Choroid plexus epithelial cell (primary cell): Measurements from ENCODE around the gene BIRC5.
"Not testable (repeated sequence)": the region's sequence is repeated elsewhere in the genome, so short reads cannot be mapped to it uniquely, and the experiment has no call there.

Experiments
- DNase-seq: peaks from one replicate; pipeline ENCODE4 v3.0.0-alpha.2; 2010; ENCODE audit warnings: low read depth
- H3K4me3 ChIP-seq: 2 replicates; pipeline ENCODE4 v1.5.1; 2011; ENCODE audit warnings: low read depth, mild to moderate bottlenecking, control low read depth, low read length, moderate library complexity
- TF ChIP-seq, protein P1 (sequence below): conservative IDR thresholded peaks from 2 replicates; pipeline ENCODE4 v1.5.1; 2011; ENCODE audit warnings: low read depth, mild to moderate bottlenecking, control low read depth, inconsistent platforms, low read length, moderate library complexity

Gene BIRC5

DNA sequence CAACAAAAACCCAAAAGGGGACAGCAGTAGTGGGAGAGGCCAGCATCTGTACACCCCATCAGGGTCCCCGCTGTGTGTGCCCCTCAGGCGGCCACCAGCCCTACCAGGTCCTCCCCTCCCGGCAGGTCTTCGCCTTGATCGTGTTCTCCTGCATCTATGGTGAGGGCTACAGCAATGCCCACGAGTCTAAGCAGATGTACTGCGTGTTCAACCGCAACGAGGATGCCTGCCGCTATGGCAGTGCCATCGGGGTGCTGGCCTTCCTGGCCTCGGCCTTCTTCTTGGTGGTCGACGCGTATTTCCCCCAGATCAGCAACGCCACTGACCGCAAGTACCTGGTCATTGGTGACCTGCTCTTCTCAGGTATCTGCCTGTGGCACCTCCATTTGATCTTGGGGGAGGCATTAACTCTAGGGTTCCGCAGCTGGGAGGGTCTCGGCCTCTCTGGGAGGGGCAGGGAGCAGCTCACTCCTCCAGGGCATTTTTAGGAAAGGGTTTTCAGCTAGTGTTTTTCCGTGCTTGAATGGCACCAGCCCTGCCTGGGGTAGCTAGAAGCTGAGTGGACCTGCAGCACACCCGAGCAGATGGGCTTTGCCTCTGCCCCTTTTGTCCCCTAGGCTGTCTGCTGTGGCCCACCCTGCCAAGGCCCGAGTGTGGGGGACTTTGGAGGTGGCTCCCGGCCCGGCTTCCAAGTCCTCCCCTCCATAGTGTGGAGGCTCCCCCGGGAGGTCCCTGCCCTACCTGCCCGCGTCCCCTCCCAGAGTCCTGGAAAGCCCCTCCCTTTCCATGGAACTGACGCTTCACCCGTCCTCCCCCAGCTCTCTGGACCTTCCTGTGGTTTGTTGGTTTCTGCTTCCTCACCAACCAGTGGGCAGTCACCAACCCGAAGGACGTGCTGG lies 43.1 kb upstream of the BIRC5 start:
- H3K4me3 ChIP-seq = no peak overlapping the region
- DNase-seq = no peak
- TF ChIP-seq, protein P1, sequence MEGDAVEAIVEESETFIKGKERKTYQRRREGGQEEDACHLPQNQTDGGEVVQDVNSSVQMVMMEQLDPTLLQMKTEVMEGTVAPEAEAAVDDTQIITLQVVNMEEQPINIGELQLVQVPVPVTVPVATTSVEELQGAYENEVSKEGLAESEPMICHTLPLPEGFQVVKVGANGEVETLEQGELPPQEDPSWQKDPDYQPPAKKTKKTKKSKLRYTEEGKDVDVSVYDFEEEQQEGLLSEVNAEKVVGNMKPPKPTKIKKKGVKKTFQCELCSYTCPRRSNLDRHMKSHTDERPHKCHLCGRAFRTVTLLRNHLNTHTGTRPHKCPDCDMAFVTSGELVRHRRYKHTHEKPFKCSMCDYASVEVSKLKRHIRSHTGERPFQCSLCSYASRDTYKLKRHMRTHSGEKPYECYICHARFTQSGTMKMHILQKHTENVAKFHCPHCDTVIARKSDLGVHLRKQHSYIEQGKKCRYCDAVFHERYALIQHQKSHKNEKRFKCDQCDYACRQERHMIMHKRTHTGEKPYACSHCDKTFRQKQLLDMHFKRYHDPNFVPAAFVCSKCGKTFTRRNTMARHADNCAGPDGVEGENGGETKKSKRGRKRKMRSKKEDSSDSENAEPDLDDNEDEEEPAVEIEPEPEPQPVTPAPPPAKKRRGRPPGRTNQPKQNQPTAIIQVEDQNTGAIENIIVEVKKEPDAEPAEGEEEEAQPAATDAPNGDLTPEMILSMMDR = no peak

DNA sequence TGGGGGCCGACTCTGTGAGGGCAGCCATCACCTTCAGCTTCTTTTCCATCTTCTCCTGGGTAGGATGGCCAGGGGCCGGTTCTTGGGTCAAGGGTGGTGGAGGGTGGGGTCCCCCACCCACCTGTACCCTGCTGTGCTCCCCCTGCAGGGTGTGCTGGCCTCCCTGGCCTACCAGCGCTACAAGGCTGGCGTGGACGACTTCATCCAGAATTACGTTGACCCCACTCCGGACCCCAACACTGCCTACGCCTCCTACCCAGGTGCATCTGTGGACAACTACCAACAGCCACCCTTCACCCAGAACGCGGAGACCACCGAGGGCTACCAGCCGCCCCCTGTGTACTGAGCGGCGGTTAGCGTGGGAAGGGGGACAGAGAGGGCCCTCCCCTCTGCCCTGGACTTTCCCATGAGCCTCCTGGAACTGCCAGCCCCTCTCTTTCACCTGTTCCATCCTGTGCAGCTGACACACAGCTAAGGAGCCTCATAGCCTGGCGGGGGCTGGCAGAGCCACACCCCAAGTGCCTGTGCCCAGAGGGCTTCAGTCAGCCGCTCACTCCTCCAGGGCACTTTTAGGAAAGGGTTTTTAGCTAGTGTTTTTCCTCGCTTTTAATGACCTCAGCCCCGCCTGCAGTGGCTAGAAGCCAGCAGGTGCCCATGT lies 42.3 kb upstream of the BIRC5 start:
- not testable (repeated sequence) for DNase-seq, H3K4me3 ChIP-seq

DNA sequence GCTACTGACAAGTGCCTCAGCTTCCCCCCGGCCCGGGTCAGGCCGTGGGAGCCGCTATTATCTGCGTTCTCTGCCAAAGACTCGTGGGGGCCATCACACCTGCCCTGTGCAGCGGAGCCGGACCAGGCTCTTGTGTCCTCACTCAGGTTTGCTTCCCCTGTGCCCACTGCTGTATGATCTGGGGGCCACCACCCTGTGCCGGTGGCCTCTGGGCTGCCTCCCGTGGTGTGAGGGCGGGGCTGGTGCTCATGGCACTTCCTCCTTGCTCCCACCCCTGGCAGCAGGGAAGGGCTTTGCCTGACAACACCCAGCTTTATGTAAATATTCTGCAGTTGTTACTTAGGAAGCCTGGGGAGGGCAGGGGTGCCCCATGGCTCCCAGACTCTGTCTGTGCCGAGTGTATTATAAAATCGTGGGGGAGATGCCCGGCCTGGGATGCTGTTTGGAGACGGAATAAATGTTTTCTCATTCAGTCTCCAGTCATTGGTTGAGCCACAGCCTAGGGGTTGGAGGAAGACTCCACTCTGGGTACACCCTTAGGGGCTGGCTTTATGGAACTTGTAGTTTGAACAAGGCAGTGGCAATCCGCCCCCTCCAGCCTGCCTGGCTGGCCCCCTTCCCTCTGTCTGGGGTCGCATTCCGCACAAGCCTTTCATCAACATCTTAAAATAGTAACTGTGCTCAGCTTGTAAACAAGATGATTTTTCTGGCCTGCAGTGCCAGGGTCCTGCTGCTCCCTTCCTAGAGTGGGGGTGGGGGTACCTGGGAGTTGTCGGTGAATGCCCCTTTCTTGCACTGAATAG lies 41.6 kb upstream of the BIRC5 start:
- TF ChIP-seq, protein P1 = no peak
- peak; percentile 71 for DNase-seq
- H3K4me3 ChIP-seq = no peak overlapping the region

DNA sequence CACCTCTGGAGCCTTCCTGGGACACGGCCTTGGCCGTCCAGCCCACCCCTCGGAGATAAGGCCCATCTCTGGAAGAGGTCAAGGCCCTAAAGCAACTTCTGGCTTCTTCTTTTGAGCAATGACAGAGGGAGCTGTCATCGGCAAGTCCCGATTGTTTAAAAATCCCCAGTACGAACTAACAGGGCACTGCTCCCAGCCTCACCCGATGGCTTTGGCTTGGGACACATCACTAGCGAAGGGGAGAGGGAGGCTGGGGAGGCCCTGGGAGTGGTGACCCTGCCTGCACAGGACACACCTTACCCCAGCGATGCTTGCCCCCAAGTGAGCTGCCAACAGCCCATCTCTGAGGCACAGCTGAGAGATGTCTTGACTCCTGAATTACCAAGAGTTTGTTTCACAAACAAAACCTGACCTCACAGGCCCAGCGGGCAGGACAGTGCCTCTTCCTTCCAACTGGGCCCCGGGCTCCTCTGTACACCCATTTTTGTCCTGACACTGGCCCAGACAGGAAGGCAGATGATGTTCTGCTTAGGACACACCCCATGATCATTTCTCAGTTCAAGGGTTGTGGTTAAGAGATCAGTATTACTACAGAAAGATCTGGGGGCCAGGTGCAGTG lies 40.8 kb upstream of the BIRC5 start:
- TF ChIP-seq, protein P1 = no peak
- no peak for DNase-seq
- no peak overlapping the region for H3K4me3 ChIP-seq

DNA sequence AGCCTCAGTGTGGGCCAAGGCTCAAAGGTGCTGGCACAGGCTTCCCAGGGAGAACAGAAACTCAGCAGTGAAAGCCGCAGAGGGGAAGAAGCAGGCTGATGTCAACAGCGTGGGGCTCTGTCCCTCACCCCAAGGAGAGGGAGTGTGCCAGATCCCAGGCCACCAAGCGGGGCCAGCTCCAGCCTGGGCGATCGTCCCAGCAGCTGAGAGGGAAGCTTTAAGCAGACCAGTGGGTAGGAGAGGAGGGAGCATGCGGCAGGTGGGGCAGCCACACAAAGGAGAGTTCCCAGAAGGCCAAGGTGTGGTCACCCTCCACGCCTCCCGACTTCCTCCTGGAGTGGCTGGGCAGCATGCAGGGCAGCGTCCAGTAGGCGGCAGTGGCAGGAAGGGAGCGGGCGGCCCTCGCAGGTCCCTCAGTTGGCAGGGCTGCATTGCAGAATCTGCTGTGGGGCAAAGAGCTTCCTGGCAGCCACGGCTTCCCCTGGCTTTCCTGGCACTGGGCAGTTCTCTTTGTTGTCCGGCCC lies 39.6 kb upstream of the BIRC5 start:
- no peak for DNase-seq
- TF ChIP-seq, protein P1 = no peak
- H3K4me3 ChIP-seq = no peak overlapping the region

DNA sequence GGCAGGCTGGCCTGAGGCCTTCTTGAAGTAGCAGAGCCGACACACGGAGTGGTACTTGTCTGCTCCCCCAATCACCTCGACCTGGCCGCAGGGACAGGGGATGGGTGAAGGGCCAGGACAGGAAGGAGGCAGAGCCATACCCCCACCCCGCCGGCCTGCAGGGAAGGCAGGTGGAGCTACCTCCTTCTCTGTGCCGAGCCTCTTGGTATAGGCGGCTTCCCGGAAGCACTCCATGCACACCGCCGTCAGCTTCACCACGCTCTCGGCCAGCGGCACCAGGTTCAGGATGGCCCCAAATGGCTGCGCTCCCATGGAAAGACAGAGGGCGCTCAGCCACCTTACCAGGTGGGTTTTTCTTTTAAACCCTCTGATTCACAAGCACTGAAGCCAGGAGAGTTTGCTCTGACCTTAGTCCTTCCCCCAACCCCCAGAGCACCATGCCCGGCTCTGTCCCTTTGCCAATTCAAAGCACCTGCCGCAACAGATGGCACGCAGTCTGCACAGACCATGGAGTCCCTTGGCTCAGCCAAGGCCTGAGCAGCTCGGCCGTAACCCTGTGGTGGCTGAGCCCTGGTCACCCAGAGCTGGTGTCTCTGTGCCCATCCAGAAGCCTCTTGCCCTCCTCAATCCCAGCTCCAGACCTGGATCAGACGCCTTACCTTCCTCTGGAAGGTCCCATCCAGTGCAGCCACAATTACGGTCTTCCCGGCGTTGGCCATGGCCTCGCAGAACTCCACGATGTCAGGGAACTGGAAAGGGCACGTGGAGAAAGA lies 39.0 kb upstream of the BIRC5 start:
- TF ChIP-seq, protein P1 = peak; percentile 22
- no peak for DNase-seq
- no peak overlapping the region for H3K4me3 ChIP-seq
